ENCODE results near the gene SLC25A43.
A peak's percentile ranks its signal among the peaks of the same experiment; 100 is the strongest.

The SLC25A43 gene

DNA sequence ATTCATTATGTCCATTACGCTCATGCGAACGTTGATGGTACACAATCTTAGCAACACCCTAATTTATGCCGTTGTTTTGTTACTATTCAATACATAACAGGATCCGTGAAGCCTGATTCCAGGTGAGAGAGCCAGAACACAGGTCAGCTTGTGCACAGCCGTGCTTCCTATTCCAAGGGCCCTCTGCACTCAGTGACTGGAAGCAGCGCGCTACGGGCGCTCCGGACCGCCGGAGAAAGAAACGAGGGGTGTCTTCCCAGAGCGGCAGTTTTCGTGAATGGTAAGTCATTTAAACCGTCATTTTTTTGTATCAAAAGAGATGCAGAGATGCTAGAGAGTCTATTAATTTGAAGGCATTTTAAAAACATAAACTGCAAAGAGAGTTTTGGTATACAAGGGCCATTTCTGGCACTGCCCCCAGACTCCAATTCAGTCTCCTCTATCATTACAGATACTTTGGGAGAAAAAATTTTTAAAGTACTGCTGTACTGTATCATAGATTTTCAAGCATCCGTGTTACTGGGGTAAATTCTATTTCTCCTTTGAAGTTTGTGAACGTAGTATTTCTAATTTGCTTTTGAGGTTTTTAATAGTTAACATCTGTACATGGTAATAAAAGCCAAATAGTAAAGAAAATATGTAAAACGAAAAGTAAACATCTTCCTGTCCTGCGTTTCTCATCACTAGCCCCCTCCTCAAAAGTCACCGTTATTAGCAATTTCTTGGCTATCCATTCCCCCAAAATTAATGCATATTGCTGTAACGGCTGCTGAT is 75.7 kb downstream of the SLC25A43 start:
- Histone ChIP-seq H3K27me3 (ENCODE audit: insufficient read depth, poor library complexity, severe bottlenecking) (no peaks in the 10 kb centered on the region), H3K27ac (replicated peaks) (no peak overlapping the region), H3K4me3 (replicated peaks; ENCODE audit: insufficient read depth, low read length) (no peak overlapping the region)
- no peak for DNase-seq (ENCODE audit: low read depth in 1 of 2, low spot score in 1 of 2)
- TF ChIP-seq POLR2AphosphoS5 (IDR thresholded peaks at IDR 0.05; ENCODE audit: low read depth) (no peak), GABPA (IDR thresholded peaks at IDR 0.05; ENCODE audit: low read depth) (no peak), SPI1 (IDR thresholded peaks at IDR 0.05; ENCODE audit: borderline replicate concordance, low read depth) (no peak), CTCF (IDR thresholded peaks at IDR 0.05; ENCODE audit: insufficient read depth, low read length) (no peak)
- TF ChIP-seq, protein P1, sequence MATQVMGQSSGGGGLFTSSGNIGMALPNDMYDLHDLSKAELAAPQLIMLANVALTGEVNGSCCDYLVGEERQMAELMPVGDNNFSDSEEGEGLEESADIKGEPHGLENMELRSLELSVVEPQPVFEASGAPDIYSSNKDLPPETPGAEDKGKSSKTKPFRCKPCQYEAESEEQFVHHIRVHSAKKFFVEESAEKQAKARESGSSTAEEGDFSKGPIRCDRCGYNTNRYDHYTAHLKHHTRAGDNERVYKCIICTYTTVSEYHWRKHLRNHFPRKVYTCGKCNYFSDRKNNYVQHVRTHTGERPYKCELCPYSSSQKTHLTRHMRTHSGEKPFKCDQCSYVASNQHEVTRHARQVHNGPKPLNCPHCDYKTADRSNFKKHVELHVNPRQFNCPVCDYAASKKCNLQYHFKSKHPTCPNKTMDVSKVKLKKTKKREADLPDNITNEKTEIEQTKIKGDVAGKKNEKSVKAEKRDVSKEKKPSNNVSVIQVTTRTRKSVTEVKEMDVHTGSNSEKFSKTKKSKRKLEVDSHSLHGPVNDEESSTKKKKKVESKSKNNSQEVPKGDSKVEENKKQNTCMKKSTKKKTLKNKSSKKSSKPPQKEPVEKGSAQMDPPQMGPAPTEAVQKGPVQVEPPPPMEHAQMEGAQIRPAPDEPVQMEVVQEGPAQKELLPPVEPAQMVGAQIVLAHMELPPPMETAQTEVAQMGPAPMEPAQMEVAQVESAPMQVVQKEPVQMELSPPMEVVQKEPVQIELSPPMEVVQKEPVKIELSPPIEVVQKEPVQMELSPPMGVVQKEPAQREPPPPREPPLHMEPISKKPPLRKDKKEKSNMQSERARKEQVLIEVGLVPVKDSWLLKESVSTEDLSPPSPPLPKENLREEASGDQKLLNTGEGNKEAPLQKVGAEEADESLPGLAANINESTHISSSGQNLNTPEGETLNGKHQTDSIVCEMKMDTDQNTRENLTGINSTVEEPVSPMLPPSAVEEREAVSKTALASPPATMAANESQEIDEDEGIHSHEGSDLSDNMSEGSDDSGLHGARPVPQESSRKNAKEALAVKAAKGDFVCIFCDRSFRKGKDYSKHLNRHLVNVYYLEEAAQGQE (IDR thresholded peaks at IDR 0.05; ENCODE audit: insufficient replicate concordance, low read depth), result no peak

- DNase-seq (ENCODE audit: low read depth in 1 of 2, low spot score in 1 of 2), result no peak
- no peak for TF ChIP-seq CTCF (IDR thresholded peaks at IDR 0.05; ENCODE audit: insufficient read depth, low read length)
- no peak for TF ChIP-seq GABPA (IDR thresholded peaks at IDR 0.05; ENCODE audit: low read depth)
- TF ChIP-seq SPI1 (IDR thresholded peaks at IDR 0.05; ENCODE audit: borderline replicate concordance, low read depth), result no peak
- TF ChIP-seq POLR2AphosphoS5 (IDR thresholded peaks at IDR 0.05; ENCODE audit: low read depth), result no peak
- TF ChIP-seq, protein P1 (IDR thresholded peaks at IDR 0.05; ENCODE audit: insufficient replicate concordance, low read depth), result no peak
- no peak overlapping the region for H3K4me3 ChIP-seq (replicated peaks; ENCODE audit: insufficient read depth, low read length)
- H3K27me3 ChIP-seq (ENCODE audit: insufficient read depth, poor library complexity, severe bottlenecking), result no peaks in the 10 kb centered on the region
- no peak overlapping the region for H3K27ac ChIP-seq (replicated peaks)
These were observed 76.4 kb downstream of the SLC25A43 start for GRCh38 chrX:119475389-119476101.

GRCh38 chrX:119477812-119478232 is 78.7 kb downstream of the SLC25A43 start:
- TF ChIP-seq SPI1 (IDR thresholded peaks at IDR 0.05; ENCODE audit: borderline replicate concordance, low read depth) (no peak), GABPA (IDR thresholded peaks at IDR 0.05; ENCODE audit: low read depth) (no peak), CTCF (IDR thresholded peaks at IDR 0.05; ENCODE audit: insufficient read depth, low read length) (no peak), POLR2AphosphoS5 (IDR thresholded peaks at IDR 0.05; ENCODE audit: low read depth) (no peak)
- TF ChIP-seq, protein P1 (IDR thresholded peaks at IDR 0.05; ENCODE audit: insufficient replicate concordance, low read depth), result no peak
- H3K27me3 ChIP-seq (ENCODE audit: insufficient read depth, poor library complexity, severe bottlenecking), result no peaks in the 10 kb centered on the region
- H3K27ac ChIP-seq (replicated peaks), result no peak overlapping the region
- no peak overlapping the region for H3K4me3 ChIP-seq (replicated peaks; ENCODE audit: insufficient read depth, low read length)
- peak in 1 of 2 experiments; percentile 33 for DNase-seq (ENCODE audit: low read depth in 1 of 2, low spot score in 1 of 2)
